Hepatocyte (in vitro differentiated cells): ENCODE measurements around the gene KCNC2.

ENCODE experiments used
- CTCF ChIP-seq: fragments of 200-600 bp; sonication (generic); IDR thresholded peaks from 2 replicates; pipeline ENCODE4 v1.5.1; 2016; ENCODE audit warnings: antibody characterized with exemption, mild to moderate bottlenecking; ENCODE audit not compliant: poor library complexity
- EZH2 ChIP-seq: fragments of 200-600 bp; sonication (generic); IDR thresholded peaks from 2 replicates; pipeline ENCODE4 v1.6.1; 2016; ENCODE audit warnings: antibody characterized with exemption, mild to moderate bottlenecking, borderline replicate concordance

DNA sequence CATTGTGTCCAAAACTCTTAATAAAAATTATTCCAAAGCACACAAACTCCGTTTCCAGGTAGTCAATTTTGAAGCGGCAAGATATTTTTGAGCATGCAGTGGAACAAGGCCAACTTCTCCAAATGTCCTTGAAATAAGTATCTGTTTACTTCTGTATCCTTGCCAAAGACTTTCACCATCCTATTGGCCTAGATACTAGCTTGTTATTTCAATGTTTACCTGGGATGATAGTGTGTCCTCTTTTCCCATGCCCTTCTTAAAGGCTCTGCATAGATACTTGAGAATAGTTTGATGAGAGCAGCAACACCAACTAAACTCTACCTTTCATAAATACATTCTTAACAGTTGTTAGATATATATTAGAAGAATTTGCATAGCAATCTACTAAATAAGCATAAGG lies 160.9 kb downstream of the KCNC2 start:
- TF ChIP-seq CTCF (no peak), EZH2 (no peak)
